Endothelial cell of umbilical vein (primary cell): ENCODE measurements around the gene HOXD4. TPM values are rescaled to one million over a fixed set of nuclear protein-coding genes. Genes with fewer than 3 reads are reported as not detected.

ENCODE experiments used
- BruUV-seq: library from RNA; stranded (reverse); fragments of 400-500 nt; replicated peaks from 2 replicates; lab custom pipeline; 2021; lab: Mats Ljungman, UMichigan
- CTCF ChIA-PET: fragments of 300-600, 350-600 bp; sonication (Branson Sonifier 250); formaldehyde crosslinking; loops from one replicate; lab custom pipeline; 2021; ENCODE audit warnings: antibody characterized with exemption, inconsistent platforms; lab: Charles Lee
- POLR2A ChIA-PET: fragments of 300-600, 350-600 bp; sonication (Branson Sonifier 250); formaldehyde crosslinking; loops from one replicate; lab custom pipeline; 2021; ENCODE audit warnings: antibody characterized with exemption, inconsistent platforms; lab: Charles Lee
- DNase-seq: peaks from one replicate; pipeline ENCODE4 v3.0.0-alpha.2; 2011; ENCODE audit warnings: low read depth, low spot score
- FAIRE-seq: peaks from 2 replicates; lab custom pipeline; 2011; peaks lifted over from hg19 to GRCh38; lab: Jason Lieb, UNC
- H2AFZ ChIP-seq: 2 replicates; pipeline ENCODE4 v1.6.0; 2012; ENCODE audit warnings: low read depth, low read length, control low read depth, inconsistent platforms
- H3K27ac ChIP-seq: 2 replicates; pipeline ENCODE4 v1.5.1; 2011; ENCODE audit warnings: low read depth, mild to moderate bottlenecking, control low read depth, low read length, moderate library complexity; ENCODE audit not compliant: insufficient read depth
- H3K27me3 ChIP-seq, 2 experiments: 2 replicates each; pipeline versions ENCODE4 v1.6.0 to v1.6.1; 2011; ENCODE audit warnings: low read length in 2 of 2, mixed read lengths in 1 of 2; ENCODE audit not compliant: control insufficient read depth in 2 of 2, insufficient read depth in 2 of 2
- H3K36me3 ChIP-seq, 2 experiments: 2 replicates in 1 of 2; 3 replicates in 1 of 2; pipeline ENCODE4 v1.5.1; 2011; ENCODE audit warnings: low read length in 2 of 2, mild to moderate bottlenecking in 1 of 2, moderate library complexity in 1 of 2; ENCODE audit not compliant: control insufficient read depth in 2 of 2, insufficient read depth in 2 of 2; ENCODE audit errors: extremely low read depth in 1 of 2
- H3K4me1 ChIP-seq: 3 replicates; pipeline ENCODE4 v1.5.1; 2011; ENCODE audit warnings: mild to moderate bottlenecking, low read length; ENCODE audit not compliant: control insufficient read depth, insufficient read depth; ENCODE audit errors: extremely low read depth
- H3K4me2 ChIP-seq: 2 replicates; pipeline ENCODE4 v1.6.1; 2011; ENCODE audit warnings: low read length, control low read depth, mixed read lengths; ENCODE audit not compliant: insufficient read depth
- H3K4me3 ChIP-seq, 3 experiments: fragments of 200-600 bp in 1 of 3; sonication (generic), shearing (Covaris generic) in 1 of 3; replicated peaks in 1 of 3; 2 replicates each; pipeline ENCODE4 v1.5.1; 2011 to 2016; ENCODE audit warnings: control low read depth in 3 of 3, low read length in 3 of 3, mild to moderate bottlenecking in 2 of 3, inconsistent platforms in 1 of 3, low read depth in 1 of 3, moderate library complexity in 1 of 3; ENCODE audit not compliant: insufficient read depth in 1 of 3
- H3K79me2 ChIP-seq: 2 replicates; pipeline ENCODE4 v1.6.0; 2012; ENCODE audit warnings: low read length, inconsistent platforms; ENCODE audit not compliant: control insufficient read depth, insufficient read depth
- H3K9ac ChIP-seq: replicated peaks from 2 replicates; pipeline ENCODE3; 2011; ENCODE audit warnings: low read length, control low read depth; ENCODE audit not compliant: insufficient read depth; ENCODE audit errors: extremely low read depth
- H3K9me1 ChIP-seq: replicated peaks from 3 replicates; pipeline ENCODE4 v1.6.0; 2011; ENCODE audit warnings: mild to moderate bottlenecking, low read length; ENCODE audit not compliant: control insufficient read depth, insufficient read depth; ENCODE audit errors: extremely low read depth
- H3K9me3 ChIP-seq: replicated peaks from 2 replicates; pipeline ENCODE4 v1.5.1; 2012; ENCODE audit warnings: low read length, inconsistent platforms; ENCODE audit not compliant: control insufficient read depth, insufficient read depth
- H4K20me1 ChIP-seq: replicated peaks from 2 replicates; pipeline ENCODE3; 2011; ENCODE audit warnings: mild to moderate bottlenecking, low read length; ENCODE audit not compliant: control insufficient read depth, insufficient read depth; ENCODE audit errors: extremely low read depth
- EZH2 ChIP-seq: IDR thresholded peaks from 2 replicates; pipeline ENCODE4 v1.6.1; 2012; ENCODE audit warnings: borderline replicate concordance, low read depth, mild to moderate bottlenecking, moderate library complexity, low read length, inconsistent platforms; ENCODE audit not compliant: severe bottlenecking
- FOS ChIP-seq: IDR thresholded peaks from 2 replicates; pipeline ENCODE4 v1.6.1; 2011; ENCODE audit warnings: mild to moderate bottlenecking, low read length, moderate library complexity, borderline replicate concordance; ENCODE audit not compliant: insufficient read depth
- GATA2 ChIP-seq: IDR thresholded peaks from 2 replicates; pipeline ENCODE4 v1.7.0; 2011; ENCODE audit warnings: low read depth, mild to moderate bottlenecking, moderate library complexity, mixed read lengths, low read length; ENCODE audit not compliant: insufficient read length, insufficient read depth
- JUN ChIP-seq: IDR thresholded peaks from 2 replicates; pipeline ENCODE4 v1.6.1; 2011; ENCODE audit warnings: borderline replicate concordance, low read depth; ENCODE audit not compliant: insufficient read length, insufficient read depth
- MYC ChIP-seq: IDR thresholded peaks from one replicate; pipeline ENCODE4 v1.6.1; 2011; ENCODE audit warnings: mild to moderate bottlenecking, low read depth, low read length
- POLR2A ChIP-seq: IDR thresholded peaks from 2 replicates; pipeline ENCODE4 v1.6.1; 2012; ENCODE audit warnings: low read depth, mild to moderate bottlenecking, control low read depth, low read length
- POLR2AphosphoS5 ChIP-seq: IDR thresholded peaks from 2 replicates; pipeline ENCODE4 v1.6.1; 2012; ENCODE audit warnings: low read depth, mild to moderate bottlenecking, control low read depth, low read length, moderate library complexity; ENCODE audit not compliant: insufficient read depth
- dilution Hi-C: fragments of 300-500 bp; cut with MboI; formaldehyde crosslinking; loops from one replicate; pipeline ENCODE4 v1.15.0; 2019; ENCODE audit warnings: low sequenced_read_pairs; ENCODE audit not compliant: extremely low pct_ligation_motif_present
- intact Hi-C: fragments of 100-400 bp; cut with micrococcal nuclease; formaldehyde crosslinking; loops from one replicate; pipeline ENCODE4 v1.10.0; 2022
- polyA plus RNA-seq, 4 experiments: library from polyadenylated mRNA; depleted of rRNA in 3 of 4; stranded (reverse) in 3 of 4; unstranded in 1 of 4; fragments of >200 nt; gene quantifications; 2 replicates each; pipeline versions ENCODE4 v1.2.1 to v1.2.3, GENCODE V29; 2011 to 2012; ENCODE audit warnings: missing spikeins in 1 of 4
- total RNA-seq: library from RNA; stranded (reverse); gene quantifications from 2 replicates; pipeline ENCODE4 v1.2.3, GENCODE V29; 2021
- TF ChIP-seq, protein P1 (sequence below), 2 donors: IDR thresholded peaks; 1 replicate in 1 of 2; 2 replicates in 1 of 2; pipeline ENCODE4 v1.5.1; 2011; ENCODE audit warnings: low read length in 2 of 2, mild to moderate bottlenecking in 2 of 2, moderate library complexity in 2 of 2, control low read depth in 1 of 2, inconsistent platforms in 1 of 2, low read depth in 1 of 2; ENCODE audit not compliant: insufficient read depth in 1 of 2; ENCODE audit errors: extremely low read depth in 1 of 2
- TF ChIP-seq, protein P2 (sequence below): IDR thresholded peaks from 2 replicates; pipeline ENCODE4 v1.6.1; 2011; ENCODE audit not compliant: insufficient read depth, insufficient read length

HOXD4 gene
- total and polyA plus RNA-seq, 2 donors (not counting 3 experiments of a cell fraction or from before 2014, with no cell fraction given) = 7.6 to 13.7 TPM

DNA sequence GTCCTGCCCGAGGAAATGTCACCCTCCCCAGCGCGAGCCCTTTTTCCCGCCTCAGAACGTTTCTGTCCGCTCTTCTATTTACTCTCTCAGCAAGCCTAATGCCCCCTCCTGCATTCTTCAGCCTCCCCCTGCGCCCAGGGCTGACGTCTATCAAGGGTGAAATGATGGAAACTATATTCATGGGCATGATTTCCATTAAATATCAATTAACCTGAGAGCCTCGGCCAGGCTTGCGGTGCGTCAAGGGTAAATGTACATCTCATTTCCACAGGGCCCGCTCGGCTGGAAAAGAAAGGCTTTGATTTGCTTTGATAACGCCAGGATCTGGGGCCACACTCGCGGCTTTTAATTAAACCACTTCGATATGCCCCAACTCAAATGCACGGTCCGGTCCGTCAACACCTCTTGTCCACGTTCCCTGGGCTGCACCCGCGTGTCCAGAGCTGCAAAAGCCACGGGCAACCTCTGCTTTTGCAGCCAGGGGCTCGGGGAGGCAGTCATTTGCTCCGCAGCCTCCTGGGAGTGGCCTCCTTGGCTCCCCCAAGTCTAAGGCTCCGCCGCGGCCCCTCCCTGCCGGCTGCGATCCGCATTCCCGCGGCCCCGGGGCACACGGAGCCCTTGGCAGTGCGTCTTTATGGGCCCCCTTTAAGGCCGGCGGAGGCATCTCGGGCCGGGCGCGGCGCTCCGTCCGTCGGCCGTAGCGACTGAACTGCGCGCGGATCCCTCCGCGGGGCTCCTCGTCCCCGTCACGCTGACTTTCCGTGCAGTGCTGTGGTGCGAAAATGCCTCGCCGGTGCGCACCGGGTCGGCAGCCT, 22.2 kb upstream of the HOXD4 start, which contains the start of gene HOXD8:
TSS of gene HOXD8 (plus strand) at position 724 of the 815 bp plus-strand sequence. CDS start 662 bp downstream, outside the sequence.
- peak within 1 kb of the TSS; percentile 99 for H3K4me2 ChIP-seq
- H4K20me1 ChIP-seq = no peaks in the 10 kb centered on the region
- dilution Hi-C loops = loop anchor here (25.0 kb wide), 1 partner anchor 508 kb away; no protein-coding TSS in a partner anchor
- H3K4me3 ChIP-seq = peak within 1 kb of the TSS; percentile 43 to 93 (median 88)
- POLR2A ChIA-PET = no interaction called here
- H3K9me3 ChIP-seq = no peaks in the 10 kb centered on the region
- no TSS peak for BruUV-seq
- H3K4me1 ChIP-seq = peaks cover 36% of the 10 kb centered on the region
- intact Hi-C loops = loop anchor here (1.0 to 5.0 kb wide), 4 partner anchors 9 to 1628 kb away; no protein-coding TSS in a partner anchor
- CTCF ChIA-PET = interaction anchor here (1.2 to 10.1 kb wide), 11 partner anchors 10 to 1033 kb away, joined by 4 to 458 read pairs (median 82); no protein-coding TSS in a partner anchor
- no peaks in the 10 kb centered on the region for H3K9me1 ChIP-seq
- H3K9ac ChIP-seq = peak within 1 kb of the TSS; percentile 90
- H3K27me3 ChIP-seq = no peaks in the 10 kb centered on the region
- peak; percentile 24 for TF ChIP-seq EZH2
- no peak for TF ChIP-seq JUN
- TF ChIP-seq, protein P1, sequence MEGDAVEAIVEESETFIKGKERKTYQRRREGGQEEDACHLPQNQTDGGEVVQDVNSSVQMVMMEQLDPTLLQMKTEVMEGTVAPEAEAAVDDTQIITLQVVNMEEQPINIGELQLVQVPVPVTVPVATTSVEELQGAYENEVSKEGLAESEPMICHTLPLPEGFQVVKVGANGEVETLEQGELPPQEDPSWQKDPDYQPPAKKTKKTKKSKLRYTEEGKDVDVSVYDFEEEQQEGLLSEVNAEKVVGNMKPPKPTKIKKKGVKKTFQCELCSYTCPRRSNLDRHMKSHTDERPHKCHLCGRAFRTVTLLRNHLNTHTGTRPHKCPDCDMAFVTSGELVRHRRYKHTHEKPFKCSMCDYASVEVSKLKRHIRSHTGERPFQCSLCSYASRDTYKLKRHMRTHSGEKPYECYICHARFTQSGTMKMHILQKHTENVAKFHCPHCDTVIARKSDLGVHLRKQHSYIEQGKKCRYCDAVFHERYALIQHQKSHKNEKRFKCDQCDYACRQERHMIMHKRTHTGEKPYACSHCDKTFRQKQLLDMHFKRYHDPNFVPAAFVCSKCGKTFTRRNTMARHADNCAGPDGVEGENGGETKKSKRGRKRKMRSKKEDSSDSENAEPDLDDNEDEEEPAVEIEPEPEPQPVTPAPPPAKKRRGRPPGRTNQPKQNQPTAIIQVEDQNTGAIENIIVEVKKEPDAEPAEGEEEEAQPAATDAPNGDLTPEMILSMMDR (IDR thresholded peaks at IDR 0.05; ENCODE audit: extremely low read depth in 1 of 2, insufficient read depth in 1 of 2, low read depth in 1 of 2, low read length in 2 of 2) = no peak
- TF ChIP-seq, protein P2, sequence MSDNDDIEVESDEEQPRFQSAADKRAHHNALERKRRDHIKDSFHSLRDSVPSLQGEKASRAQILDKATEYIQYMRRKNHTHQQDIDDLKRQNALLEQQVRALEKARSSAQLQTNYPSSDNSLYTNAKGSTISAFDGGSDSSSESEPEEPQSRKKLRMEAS = no peak
- no peak for TF ChIP-seq FOS
- no peak for TF ChIP-seq GATA2
- peak; percentile 70 for TF ChIP-seq POLR2AphosphoS5
- TF ChIP-seq POLR2A = no peak
- peak; percentile 22 for TF ChIP-seq MYC
- peak; percentile 81 for DNase-seq
- peak; percentile 74 for FAIRE-seq
- peaks cover 18% of the 10 kb centered on the region for H3K79me2 ChIP-seq
- H3K36me3 ChIP-seq = no peaks in the 10 kb centered on the region
- H2AFZ ChIP-seq = peak within 1 kb of the TSS; percentile 85
- H3K27ac ChIP-seq = peak within 1 kb of the TSS; percentile 67
